Measurements from ENCODE around the gene TYW3.

Gene TYW3

GRCh38 chr1:74791491-74791890 lies 58.5 kb downstream of the TYW3 start:
- DNase-seq = no peak

- no peak for DNase-seq
Observed at GRCh38 chr1:74799119-74799657, 66.2 kb downstream of the TYW3 start.

- no peak for DNase-seq
Observed at GRCh38 chr1:74811436-74812179, 78.7 kb downstream of the TYW3 start.

- DNase-seq = no peak
Observed at GRCh38 chr1:74812180-74812541, 79.2 kb downstream of the TYW3 start.

Measured in MV-4-11 (cell line).